NCI-H460 (cell line): ENCODE measurements around the gene SOX10. TPM values are rescaled to one million over a fixed set of nuclear protein-coding genes. Genes with fewer than 3 reads are reported as not detected.
"Not testable (repeated sequence)": the region's sequence is repeated elsewhere in the genome, so short reads cannot be mapped to it uniquely, and the experiment has no call there.

Experiments used
- DNase-seq: peaks from one replicate; pipeline ENCODE4 v3.0.0-alpha.2; 2016; ENCODE audit warnings: low read depth; ENCODE audit errors: extremely low read depth
- total RNA-seq: library from RNA; depleted of rRNA; stranded (reverse); fragments of >200 nt; shearing (Covaris generic); gene quantifications from 2 replicates; pipeline ENCODE4 v1.2.3, GENCODE V29; 2014

SOX10 gene
- total RNA-seq, 1 experiment from 2014 or later: not detected

DNA sequence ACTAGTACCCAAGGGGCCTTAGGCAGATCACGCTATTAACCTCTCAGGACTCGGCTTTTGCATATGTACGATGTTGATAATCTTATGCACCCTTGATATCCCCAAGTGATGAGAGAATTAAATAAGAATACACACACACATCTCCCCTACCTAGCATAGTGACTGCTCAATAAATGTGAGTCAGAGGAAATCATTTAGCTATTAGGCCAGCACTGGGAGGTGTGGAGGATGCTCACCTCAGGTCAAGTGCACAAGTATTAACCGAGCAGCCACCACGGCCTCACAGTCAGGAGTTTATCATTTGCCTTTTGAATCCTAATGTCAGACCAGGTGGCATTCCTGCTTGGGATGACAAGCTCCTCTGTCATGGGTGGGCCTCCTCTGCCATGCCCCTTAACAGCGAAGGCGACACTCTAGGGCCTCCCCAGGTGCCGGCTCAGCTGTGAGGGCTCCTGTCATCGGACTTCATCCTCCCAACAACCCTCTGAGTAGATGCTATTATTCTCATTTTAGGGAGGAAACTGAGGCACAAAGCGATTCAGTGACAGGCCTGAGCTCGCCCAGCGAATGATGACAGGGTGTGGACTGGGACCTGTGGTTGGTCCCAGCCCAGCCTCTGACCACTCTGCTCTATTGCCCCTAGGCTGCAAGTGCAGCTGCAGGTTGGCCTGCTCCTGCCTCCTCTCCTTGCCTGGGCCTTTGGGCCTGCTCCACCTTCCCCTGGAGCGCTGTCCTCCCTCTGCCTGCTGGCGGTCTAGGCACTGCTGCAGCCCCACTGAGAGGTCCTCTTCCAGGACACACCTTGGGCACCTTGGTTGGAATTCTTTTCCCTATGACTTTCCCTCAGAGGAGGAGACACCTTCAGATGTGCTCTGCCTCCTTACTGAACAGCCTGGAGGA, 5.0 kb upstream of the SOX10 start:
- DNase-seq: no peak

DNA sequence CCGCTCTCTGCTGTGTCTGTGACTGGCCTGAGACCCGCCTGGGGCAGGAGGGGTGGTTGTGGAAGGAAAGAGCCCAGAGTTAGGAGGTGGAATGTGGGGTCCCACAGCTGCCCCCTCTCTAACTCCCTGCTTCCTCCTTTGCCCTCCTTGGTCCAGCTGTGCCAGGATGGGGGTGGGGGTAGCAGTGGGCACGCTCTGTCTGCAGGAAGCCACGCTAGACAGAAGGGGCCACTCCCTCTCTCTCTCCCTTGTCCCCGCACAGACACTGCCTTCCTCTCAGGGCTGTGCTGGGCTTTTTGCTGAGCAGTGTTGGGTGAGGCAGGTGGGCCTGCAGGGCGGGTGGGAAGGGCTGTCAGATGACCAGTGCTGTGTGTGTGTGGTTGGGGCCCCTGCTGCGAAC, 2.0 kb upstream of the SOX10 start:
- DNase-seq: no peak

DNA sequence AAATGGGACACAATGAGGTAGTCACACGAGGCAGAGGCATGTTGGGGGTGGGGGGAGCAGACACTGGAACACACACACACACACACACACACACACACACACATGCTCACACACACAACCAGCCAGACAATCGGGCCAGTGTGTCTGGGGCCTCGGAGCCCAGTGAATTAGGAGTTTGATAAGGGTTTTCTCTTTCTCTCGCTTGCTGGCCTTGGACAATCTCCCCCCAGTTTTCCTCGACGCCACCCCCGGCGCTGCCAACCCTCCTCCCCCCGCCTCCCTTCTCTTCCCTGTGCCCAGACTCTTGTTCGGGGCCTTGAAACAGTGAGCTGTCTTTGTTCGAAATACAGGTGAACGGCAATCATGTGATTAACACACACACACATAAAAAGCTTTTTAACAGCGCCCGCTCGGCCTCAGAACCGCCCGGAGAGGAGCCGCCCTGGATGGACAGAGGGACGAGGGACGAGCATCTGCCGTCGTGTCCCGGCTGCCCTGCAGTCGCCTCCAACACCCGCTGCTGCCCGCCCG, 1.5 kb upstream of the SOX10 start:
- DNase-seq: no peak

DNA sequence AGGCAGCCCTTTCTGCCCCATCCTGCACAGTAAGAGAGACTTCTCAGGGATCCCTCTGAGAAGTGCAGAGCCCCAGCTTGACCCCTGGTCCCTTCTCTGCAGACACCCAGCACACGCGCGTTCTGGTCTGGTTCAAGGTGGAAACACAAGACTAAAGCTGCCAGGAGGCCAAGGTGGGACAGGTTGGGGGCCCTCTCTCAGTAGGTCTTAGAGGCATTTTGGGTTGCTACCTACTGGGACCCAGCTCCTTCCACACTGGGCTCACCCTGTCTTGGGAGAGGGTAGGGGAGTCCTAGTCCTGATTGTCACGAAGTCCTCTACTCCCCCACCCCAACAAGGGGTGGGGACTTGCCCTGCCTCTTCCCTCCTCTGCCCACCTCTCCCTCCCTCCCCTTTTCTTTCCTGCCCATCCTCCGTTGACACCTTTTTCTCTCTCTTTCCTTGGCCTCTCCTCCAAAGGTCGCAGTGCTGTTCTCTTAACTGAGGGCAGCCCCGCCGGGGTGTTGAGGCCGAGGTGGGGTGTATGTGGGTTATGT, 763 bp upstream of the SOX10 start:
- no peak for DNase-seq

DNA sequence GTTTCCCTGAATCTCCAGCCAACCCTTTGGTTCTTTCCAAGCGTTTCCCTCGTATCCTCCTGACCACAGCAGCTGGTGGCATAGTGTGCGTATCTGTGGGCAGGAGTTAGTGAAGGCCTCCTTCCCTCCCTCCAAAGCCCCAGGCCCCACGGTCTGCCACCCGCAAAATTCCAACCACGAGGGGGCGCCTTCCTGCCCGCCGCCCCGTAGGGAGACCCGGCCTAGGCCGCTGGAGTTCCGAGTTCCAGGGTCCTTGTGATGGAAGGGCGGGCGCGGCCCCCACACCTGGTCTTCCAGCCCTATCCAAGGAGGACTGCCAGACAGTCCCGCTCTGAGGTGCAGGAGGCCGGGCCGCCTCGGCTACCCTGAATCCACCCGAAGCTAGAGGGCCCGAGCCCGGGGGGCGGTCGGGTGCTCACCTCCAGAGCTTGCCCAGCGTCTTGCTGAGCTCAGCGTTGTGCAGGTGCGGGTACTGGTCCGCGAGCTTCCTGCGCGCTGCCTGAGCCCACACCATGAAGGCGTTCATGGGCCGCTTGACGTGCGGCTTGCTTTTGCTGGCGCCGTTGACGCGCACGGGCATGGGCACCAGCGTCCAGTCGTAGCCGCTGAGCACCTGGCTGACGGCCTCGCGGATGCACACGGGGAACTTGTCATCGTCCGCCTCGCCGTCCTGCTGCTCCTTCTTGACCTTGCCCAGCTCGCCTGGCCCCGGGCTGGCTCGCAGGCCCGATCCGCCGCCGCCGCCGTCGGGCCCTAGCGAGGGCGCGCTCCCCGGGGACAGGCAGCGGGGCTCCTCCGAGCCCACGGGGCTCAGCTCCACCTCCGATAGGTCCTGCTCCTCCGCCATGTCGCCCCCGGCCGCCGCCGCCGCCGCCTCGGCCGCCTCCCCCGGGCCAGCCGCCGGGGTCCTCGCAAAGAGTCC, 1.2 kb downstream of the SOX10 start:
- no peak for DNase-seq

DNA sequence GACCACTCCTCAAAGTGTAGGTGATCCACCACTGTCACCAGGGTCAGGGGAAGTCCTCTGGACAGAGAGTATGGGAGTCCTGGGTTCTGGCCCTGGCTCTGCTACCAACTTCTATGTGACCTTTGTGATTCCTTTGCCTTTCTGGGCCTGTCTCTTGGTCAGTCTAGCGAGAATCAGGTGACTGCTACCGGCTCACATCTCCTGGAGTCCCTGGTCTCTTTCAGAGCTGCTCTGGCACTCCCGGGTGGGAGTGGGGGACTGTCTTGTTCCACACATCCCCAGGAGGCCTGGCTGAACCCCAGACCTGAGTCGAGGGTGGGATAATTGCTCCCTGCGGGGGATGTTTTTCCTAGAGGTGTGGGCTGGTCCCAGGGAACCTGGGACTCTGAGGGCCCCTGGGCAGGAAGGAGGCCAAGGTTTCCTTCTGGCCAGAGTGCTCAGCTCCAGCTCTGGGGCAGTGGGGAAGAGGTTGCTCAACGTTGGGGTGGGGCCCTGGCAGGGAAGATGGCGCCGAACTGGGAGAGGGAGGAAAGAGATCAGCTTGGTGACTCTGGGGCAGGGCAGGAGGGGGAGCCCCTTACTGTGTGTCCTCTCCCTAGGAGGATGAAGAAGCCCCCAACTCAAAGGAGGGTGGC, 2.1 kb downstream of the SOX10 start:
- no peak for DNase-seq

DNA sequence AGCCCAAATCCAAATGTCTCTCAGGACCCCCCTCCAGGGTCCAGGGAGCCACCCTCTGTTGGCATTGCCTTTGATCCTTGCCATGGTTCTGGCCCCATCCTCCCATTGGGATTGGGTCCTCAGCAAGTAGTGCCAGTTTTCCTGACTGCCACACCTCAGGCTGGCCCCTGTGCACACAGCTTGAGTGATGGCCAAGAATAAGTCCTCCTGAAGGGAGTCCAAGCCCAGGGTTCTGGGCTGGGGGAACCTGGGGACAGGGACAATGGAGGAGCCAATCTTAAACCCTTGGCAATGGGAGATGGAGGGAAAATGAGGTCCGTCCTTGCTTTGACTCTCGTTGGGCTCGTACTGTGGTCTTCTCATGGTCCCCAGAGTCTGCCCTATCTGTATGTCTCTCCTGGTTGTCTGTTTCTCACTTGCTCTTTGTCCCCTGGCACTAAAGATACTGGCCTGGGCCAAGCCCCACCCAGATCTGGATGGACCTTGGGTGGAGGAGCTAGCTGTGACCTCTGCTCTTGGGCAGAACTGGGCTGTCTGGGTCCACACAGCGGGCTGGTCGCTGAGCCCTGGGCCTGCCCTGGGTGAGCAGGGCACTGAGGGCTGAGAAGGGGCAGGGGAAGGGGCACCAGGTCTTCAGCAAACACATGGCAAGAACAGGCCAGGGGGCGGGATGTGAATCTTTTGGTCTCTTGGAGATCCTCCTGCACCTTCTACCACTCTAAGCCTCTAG, 2.9 kb downstream of the SOX10 start:
- no peak for DNase-seq

DNA sequence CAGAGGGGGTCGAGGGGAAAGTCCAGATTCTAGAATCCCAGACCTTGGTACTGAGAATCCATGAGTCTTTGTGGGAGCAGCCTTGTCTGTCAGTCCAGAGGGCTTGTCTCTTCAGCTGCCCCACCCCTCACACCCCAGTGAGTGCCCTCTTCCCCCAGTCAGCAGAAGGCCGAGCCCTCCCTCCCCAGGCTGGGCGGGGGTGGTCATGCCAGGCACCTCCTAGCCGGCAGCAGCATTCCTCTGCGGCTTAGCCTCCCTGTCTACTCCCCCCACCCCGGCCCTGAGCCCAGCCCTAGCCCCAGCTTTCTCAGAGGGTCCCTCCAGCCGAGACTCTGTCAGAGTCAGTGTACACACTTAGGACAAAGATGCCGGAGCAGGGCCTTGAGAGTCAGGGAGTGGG, 4.6 kb downstream of the SOX10 start:
- no peak for DNase-seq

DNA sequence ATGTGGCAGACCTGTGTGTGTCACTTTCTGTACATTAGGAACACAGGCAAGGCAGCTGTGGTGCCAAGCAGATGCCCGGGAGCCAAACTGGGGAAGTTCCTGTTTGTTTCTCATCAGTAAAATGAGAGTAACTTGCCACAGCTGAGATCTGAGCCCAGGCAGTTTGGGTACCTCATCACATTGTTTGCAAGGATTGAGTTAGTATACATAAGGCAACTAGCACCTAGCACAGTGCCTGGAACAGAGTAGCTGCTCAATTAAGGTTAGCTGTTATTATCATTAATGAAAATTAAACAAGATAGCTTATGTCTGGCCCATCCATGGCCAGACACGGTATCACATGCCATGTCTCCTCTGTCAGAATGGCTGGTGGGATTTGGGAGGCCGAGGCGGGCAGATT, 7.8 kb downstream of the SOX10 start:
- DNase-seq: no peak

DNA sequence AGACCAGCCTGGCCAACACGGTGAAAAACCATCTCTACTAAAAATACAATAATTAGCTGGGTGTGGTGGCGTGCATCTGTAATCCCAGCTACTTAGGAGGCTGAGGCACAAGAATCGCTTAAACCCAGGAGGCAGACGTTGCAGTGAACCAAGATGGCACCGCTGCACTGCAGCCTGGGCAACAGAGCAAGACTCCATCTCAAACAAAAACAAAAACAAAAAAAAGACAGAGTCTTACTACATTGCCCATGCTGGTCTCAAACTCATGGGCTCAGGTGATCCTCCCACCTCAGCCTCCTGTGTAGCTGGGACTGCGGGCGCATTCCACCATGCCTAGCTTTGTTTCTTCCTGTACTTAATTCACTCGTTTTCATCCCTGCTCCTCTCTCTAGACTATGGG, 8.3 kb downstream of the SOX10 start:
- not testable (repeated sequence) for DNase-seq

DNA sequence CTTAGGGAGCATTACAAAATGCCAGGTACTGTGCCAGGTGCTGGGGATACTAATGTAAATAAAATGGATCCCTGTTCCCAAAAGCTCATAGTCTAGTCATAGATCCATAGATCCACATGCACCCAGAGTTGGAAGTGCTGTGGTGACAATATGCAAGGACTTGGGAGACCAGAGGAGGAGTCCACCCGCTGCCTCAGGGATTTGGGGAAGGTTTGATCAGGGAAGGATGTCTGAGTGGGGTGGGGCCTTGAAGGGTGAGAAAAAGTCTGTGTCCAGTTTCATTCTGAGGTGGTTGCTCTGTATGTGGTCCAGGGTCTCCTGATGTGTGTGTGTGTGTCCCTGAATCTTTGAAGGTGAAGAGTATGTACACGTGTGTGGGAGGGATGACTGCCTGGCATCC, 9.2 kb downstream of the SOX10 start:
- DNase-seq: no peak

DNA sequence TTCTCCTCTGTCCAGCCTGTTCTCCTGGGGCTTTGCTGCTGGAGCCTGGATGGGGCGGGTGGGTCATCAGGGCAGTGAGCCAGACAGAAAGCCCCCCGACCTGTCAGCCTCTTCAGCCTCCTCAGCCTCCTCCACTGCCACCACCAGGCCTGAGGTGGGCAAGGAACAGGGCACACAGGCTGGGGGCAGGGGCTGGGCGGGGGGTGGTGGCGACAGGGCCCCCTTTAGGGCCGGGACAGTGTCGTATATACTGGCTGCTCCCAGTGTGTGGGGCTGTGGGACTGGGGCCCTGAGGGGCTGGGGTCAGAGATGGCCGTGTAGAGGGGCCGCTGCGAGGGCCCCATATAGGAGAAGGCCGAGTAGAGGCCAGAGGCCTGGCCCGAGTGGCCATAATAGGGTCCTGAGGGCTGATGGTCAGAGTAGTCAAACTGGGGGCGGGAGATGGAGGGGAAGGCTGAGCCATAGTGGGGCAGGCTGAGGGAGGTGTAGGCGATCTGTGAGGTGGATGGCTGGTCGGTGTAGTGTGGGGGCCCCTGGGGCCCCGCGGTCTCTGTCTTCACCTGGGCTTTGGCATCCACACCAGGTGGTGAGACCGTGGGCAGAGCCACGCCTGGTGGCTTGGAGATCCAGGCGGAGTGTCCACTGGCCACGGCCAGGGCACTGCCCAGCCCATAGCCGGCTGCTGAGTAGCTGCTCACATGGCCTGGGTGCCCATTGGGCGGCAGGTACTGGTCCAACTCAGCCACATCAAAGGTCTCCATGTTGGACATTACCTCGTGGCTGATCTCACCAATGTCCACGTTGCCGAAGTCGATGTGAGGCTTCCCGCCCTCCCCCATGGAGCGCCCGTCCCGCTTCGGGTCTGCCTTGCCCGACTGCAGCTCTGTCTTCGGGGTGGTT, 10.8 kb downstream of the SOX10 start:
- DNase-seq: no peak

DNA sequence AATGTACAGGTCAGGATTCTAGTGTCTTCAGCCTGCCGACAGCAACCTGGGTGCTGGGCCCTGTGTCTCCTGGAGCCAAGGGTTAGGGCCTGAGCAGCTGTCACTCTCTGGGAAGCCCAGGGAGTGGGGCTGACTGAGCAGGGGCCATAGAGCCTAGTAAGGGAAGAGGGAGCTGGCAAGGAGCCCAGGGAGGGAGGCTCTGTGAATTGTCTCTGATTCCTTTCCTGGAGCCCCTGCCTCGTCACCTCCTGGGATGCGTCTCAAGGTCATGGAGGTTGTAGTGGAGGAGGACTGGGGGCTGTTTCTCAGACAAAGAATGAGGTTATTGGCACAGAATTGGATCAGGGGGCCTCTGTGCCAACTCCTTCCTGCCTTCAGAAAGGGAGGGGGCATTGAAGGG, 11.8 kb downstream of the SOX10 start:
- no peak for DNase-seq

DNA sequence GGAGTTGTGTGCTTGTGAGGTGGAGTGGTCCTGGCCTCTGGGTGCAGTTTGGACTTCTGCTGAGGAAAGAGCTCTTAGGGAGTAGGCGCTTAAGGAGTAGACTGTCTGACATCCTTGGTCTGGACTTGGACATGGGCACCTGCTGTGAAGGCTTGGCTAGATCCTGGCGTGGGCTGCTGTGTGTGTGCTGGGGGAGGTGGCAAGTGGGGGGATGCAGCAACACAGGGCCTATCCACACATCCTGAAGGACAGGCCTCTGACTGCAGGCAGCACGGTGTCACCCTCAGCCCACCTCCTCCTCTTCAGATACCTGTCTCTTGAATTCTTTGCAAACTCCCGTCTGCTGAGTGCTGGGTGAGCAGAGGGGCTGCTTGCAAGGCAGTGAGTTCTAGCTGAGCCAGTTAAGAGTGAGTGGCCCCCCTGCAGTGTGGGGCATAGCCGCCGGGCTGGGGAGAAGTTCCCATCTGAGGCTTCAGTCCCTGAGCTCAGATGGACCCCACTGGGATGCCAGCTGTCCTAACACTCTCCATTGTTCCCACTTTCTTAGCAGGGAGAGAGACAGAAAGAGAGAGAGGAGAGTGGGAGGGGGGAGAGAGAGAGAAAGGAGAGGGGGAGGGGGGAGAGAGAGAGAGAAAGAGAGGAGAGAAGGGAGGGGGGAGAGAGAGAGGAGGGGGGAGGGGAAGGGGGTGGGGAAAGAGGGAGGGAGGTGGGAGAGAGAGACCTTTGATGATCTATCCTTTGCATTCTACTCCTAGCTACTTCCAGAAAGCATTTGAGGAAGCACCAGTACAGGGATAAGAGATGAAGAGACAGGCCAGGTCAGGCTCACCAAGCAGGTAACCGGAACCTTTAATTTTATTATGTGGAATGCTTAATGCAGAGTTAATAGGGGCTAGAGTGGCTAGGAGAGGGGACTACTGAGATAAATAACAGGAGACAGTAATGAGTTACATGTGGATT, 12.6 kb downstream of the SOX10 start:
- DNase-seq: no peak

DNA sequence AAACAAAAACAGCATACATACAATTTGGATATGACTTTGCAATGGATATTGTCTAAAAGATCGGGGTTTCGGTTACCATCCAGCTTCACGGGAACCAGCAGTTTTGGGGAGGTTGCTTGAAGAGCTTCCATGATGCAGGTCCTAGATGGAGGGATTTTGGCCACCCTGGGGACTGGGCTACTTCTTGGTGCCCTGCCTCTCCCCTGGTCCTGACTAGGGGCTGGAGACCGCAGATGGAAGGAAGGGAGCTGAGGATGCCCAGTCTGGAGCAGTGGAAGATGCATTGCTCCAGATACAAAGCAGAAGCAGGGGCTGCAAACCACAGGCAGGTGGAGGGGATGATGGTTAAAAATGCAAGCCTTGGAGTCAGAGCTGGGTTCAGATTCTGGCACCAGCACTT, 13.5 kb downstream of the SOX10 start:
- no peak for DNase-seq

DNA sequence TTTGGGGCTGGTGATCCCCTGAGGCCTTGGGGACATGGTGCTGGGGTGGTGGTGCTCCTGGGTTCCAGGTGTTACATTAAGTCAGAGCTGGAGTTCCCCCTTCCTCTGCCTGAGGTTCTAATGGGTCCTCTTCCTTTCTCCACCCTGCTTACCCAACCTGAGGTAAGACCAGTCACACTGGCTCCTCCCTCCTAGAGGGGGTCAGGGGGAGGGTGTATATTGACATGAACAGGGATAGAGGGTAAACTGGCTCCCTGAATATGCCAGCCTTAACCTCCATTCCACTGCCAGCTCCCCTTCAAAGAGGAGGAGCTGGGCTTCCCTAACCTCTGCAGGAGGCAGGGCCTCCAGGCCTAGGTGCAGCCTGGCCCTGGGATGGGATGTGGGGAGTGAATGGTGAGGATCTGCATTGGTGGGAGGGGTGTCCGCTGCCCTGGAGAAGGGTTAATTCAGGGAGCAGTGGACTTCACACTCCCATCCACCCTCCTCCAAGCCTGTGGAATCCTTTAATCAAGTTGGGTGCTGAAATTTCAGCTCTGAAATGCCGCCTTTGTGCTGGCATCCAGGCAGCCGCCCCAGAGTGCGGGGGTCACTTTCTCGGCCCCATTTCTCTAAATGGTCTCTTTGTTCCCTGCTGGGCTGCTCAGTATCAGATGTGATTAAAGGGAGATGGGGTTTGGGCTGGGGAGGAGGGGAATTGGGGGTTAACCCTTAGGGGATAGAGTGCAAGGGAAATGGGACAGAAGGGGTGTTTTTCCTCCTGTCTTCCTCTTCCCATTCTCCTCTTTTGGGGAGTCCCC, 15.7 kb downstream of the SOX10 start:
- DNase-seq: no peak
